Measurements from ENCODE around the gene MRPL49.
"Not testable (repeated sequence)": the region's sequence is repeated elsewhere in the genome, so short reads cannot be mapped to it uniquely, and the experiment has no call there.

The MRPL49 gene

DNA sequence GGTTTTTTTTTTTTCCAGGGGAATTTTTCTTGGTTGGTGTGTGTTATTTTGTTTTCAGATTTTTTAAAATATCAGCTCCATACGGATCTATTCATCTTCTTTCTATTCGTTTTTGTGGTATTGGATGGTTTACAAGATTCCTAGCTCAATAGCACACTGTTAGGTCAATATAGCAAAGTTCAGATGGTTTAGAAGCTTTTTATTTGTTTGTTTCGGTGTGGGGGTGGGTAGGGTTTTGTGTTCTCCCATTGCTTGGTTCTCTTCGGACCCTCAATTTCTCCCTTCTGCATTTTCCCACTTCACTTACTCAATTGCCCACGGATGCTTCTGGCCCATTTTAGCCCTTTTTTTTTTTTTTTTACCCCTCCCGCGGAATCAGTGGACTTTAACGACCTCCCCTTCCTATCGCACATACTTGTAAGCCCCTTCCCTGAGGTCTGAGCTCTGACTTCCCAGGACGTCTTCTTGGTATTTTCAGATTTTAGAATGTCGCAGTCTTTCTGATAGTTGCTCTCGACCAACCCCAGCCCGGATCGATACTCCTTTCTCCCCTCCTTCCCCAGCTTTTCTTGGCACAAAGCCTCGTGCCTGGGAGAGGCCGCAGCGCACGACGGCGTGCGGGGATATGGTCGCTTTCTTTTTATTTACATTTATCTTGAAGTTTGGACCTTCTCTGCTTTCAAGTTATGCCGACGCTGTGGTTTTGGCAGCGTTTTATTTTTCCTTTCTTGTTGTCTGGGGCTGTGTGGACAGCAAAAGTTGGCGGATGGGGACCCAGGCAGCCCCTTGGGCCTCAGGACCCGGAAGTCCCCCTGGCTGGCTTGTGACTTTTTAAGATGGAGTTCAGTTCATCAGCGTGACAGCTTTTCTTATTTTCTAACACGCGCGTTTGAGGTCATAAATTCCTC is 43.5 kb downstream of the MRPL49 start:
- DNase-seq (ENCODE audit: low read depth), result no peak

DNA sequence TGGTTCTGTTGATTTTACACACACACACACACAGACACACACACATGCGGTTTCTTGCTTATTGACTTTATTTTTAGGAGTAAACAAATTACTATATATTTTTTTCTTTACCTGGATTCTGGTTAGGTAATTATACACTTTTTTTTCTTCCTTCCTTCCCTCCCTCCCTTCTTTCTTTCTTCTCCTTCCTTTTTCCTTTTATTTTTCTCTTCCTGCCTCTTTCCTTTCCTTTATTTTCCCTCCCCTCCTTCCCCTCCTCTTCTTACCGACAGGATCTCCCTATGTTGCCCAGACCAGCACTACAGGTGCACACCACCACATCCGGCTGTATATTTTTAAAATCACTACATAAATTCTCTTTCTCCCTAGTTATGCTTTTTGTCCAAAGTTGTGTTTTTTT is 44.8 kb downstream of the MRPL49 start:
- DNase-seq (ENCODE audit: low read depth), result no peak

DNA sequence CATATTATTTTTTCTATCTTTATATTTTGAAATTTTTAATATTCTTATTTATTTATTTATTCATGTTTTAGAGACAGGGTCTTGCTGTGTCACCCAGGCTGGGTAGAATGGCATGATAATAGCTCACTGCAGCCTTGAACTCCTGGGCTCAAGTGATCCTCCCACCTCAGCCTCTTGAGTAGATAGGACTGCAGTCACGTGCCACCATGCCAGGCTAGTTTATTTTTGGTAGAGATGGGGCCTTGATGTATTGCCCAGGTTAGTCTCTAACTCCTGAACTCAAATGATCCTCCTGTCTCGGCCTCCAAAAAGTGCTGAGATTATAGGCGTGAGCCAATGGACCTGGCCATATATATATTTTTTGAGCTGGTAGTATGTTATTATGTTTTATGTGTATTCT is 45.5 kb downstream of the MRPL49 start:
- DNase-seq (ENCODE audit: low read depth), result no peak

DNA sequence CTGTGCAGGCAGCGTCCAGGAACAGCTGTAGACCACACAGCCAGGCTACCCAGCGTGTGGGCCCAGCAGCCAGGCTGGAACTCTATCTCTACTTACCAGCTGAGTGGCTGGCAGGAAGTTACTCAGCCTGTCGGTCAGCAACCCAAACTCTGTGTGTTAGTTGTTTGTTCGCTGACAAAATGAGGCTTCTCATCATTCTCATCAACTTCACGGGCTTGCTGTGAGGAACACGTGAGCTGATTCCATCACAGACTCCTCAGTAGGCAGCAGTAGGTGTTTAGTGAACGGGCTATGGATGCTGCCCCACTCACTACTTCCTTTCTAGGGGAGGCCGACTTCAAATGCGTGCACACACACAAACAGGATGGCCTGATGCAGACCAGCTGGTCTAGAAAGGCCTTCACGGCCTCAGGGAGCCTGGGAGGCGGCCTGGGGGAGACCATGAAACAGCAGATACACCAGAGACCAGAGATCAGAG is 47.1 kb downstream of the MRPL49 start:
- DNase-seq (ENCODE audit: low read depth), result no peak

DNA sequence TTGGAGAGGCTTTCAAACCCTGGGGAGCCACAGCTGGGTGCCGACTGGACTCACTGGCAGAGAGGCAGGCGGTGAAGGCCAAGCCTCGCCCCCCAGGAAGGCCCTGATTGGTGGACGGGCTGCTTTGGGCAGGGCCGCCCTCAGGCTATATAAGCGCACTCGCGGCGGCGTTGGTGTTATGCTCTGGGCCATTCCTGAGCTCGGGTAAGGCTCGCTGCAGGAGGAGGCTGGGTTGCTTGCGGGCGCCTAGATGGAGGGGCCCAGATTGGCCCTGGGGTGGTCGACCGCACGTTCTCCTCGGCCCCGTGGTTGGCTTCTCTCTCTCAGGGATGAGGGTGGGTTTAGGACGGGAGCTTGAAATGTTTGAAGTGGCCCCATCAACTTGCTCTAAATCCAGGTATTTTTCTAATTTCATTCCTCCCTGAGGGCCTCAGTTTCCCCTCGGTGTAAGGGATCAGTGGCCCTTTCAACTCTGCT is 48.0 kb downstream of the MRPL49 start, which contains the start of gene SPDYC:
TSS of gene SPDYC (plus strand) at position 176 of the 477 bp plus-strand sequence. CDS start 1,125 bp downstream, outside the sequence.
- no peak for DNase-seq (ENCODE audit: low read depth)

DNA sequence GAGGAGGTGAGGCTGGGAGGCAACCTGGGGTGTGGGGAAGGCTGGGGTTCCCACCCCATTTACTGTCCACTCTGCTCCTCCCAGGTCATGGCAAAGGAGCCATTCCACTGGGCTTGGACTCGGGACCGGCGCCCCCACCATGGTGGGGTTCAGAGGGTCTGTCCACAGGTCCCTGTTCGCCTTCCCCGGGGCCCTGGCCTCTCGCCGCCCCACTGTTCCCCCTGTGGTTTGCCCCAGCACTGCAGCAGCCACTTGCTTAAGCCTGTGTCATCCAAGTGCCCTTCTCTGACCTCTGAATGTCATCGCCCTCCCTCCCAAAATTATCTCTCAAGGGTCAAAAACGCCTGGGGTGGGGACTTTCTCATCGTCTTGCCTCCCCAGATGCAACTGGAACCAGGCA is 50.5 kb downstream of the MRPL49 start:
- DNase-seq (ENCODE audit: low read depth), result no peak

DNA sequence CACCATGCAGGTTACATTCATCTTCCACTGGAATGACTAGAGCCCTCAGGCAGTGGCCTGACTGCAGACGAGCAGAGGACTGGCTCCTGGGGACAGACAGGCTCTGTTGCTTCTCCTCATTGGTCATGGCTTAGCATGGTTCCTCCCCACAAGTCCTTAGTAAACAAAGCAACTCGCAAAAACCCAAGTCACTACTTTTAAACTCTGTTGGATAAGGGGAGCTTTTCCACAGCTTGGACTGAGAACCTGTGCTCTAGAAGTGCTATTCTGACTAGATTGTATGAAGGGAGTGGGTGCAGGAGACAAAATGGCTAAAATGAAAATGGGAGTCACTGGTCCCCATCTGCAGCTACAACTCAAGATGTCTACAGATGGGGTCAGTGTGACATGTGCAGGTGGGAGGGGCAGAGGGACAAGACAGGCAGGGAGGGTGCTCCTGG is 52.5 kb downstream of the MRPL49 start:
- DNase-seq (ENCODE audit: low read depth), result not testable (repeated sequence)
